CD14-positive monocyte (primary cell): ENCODE data around the gene NR2F2. TPM values are rescaled to one million over a fixed set of nuclear protein-coding genes. Genes with fewer than 3 reads are reported as not detected.

Experiments
- DNase-seq, 3 donors: peaks; one replicate each; pipeline ENCODE4 v3.0.0-alpha.2; 2011 to 2022
- H2AFZ ChIP-seq: 2 replicates; pipeline ENCODE4 v1.6.0; 2012; ENCODE audit warnings: mild to moderate bottlenecking, low read depth, low read length, inconsistent platforms; ENCODE audit not compliant: insufficient read depth, poor library complexity, severe bottlenecking
- H3K27ac ChIP-seq, 2 donors: 1 replicate in 1 of 2; 2 replicates in 1 of 2; pipeline ENCODE4 v1.5.1; 2012 to 2013; ENCODE audit warnings: low read length in 2 of 2, control low read depth in 1 of 2, inconsistent platforms in 1 of 2, low read depth in 1 of 2, mild to moderate bottlenecking in 1 of 2
- H3K27me3 ChIP-seq, 2 donors: one replicate each; pipeline versions ENCODE4 v1.6.0 to v1.6.1; 2011 to 2013; ENCODE audit warnings: low read length in 2 of 2; ENCODE audit not compliant: control insufficient read depth in 2 of 2, insufficient read depth in 2 of 2
- H3K36me3 ChIP-seq, 2 donors: replicated peaks in 1 of 2; 1 replicate in 1 of 2; 2 replicates in 1 of 2; pipeline versions ENCODE4 v1.5.1 to v1.6.1; 2012 to 2013; ENCODE audit warnings: low read length in 2 of 2, control low read depth in 1 of 2, inconsistent platforms in 1 of 2, mild to moderate bottlenecking in 1 of 2; ENCODE audit not compliant: insufficient read depth in 2 of 2, control insufficient read depth in 1 of 2
- H3K4me1 ChIP-seq, 2 donors: 1 replicate in 1 of 2; 2 replicates in 1 of 2; pipeline versions ENCODE4 v1.5.1 to v1.6.1; 2012 to 2013; ENCODE audit warnings: low read length in 2 of 2, control low read depth in 1 of 2, inconsistent platforms in 1 of 2, mild to moderate bottlenecking in 1 of 2, moderate library complexity in 1 of 2; ENCODE audit not compliant: insufficient read depth in 2 of 2, control insufficient read depth in 1 of 2
- H3K4me2 ChIP-seq: replicated peaks from 2 replicates; pipeline ENCODE3; 2012; ENCODE audit warnings: low read length, moderate library complexity, mild to moderate bottlenecking; ENCODE audit not compliant: poor library complexity, severe bottlenecking; ENCODE audit errors: extremely low read depth
- H3K4me3 ChIP-seq, 3 experiments: fragments of 200-600 bp in 1 of 3; sonication (generic) in 1 of 3; replicated peaks in 1 of 3; 1 replicate in 2 of 3; 2 replicates in 1 of 3; pipeline ENCODE4 v1.5.1; 2011 to 2013; ENCODE audit warnings: low read length in 3 of 3, mild to moderate bottlenecking in 3 of 3, control low read depth in 2 of 3, low read depth in 2 of 3, inconsistent platforms in 1 of 3, moderate library complexity in 1 of 3
- H3K79me2 ChIP-seq: 2 replicates; pipeline ENCODE4 v1.6.0; 2012; ENCODE audit warnings: mild to moderate bottlenecking, control low read depth, inconsistent platforms, low read length, moderate library complexity; ENCODE audit not compliant: insufficient read depth
- H3K9ac ChIP-seq: 2 replicates; pipeline ENCODE4 v1.6.0; 2017; ENCODE audit warnings: low read length, mild to moderate bottlenecking; ENCODE audit not compliant: insufficient read depth, poor library complexity, severe bottlenecking
- H3K9me3 ChIP-seq, 2 donors: replicated peaks in 1 of 2; 1 replicate in 1 of 2; 2 replicates in 1 of 2; pipeline versions ENCODE4 v1.5.1 to v1.6.1; 2012 to 2013; ENCODE audit warnings: low read length in 2 of 2, control low read depth in 1 of 2; ENCODE audit not compliant: control insufficient read depth in 1 of 2, insufficient read depth in 1 of 2
- H4K20me1 ChIP-seq: 2 replicates; pipeline ENCODE4 v1.6.0; 2012; ENCODE audit warnings: mild to moderate bottlenecking, low read length, control low read depth, moderate library complexity; ENCODE audit not compliant: insufficient read depth
- H3K27ac Mint-ChIP-seq, 7 donors: one replicate each; pipeline ENCODE4 v1.8.0; 2020; ENCODE audit warnings: mild to moderate bottlenecking in 7 of 7, mixed read lengths in 7 of 7, moderate library complexity in 6 of 7, inconsistent platforms in 2 of 7
- H3K27me3 Mint-ChIP-seq, 3 donors: one replicate each; pipeline ENCODE4 v1.8.0; 2021 to 2022; ENCODE audit warnings: low read depth in 3 of 3, mild to moderate bottlenecking in 3 of 3, mixed read lengths in 3 of 3, moderate library complexity in 3 of 3, inconsistent platforms in 1 of 3
- H3K36me3 Mint-ChIP-seq, 2 donors: one replicate each; pipeline ENCODE4 v1.8.0; 2020; ENCODE audit warnings: mixed read lengths in 2 of 2, inconsistent platforms in 1 of 2, mild to moderate bottlenecking in 1 of 2
- H3K4me1 Mint-ChIP-seq: one replicate; pipeline ENCODE4 v1.8.0; 2020; ENCODE audit warnings: mild to moderate bottlenecking, mixed read lengths
- H3K4me3 Mint-ChIP-seq, 2 donors: one replicate each; pipeline ENCODE4 v1.8.0; 2020; ENCODE audit warnings: mild to moderate bottlenecking in 2 of 2, mixed read lengths in 2 of 2, moderate library complexity in 1 of 2
- H3K9me3 Mint-ChIP-seq, 7 donors: one replicate each; pipeline ENCODE4 v1.8.0; 2020 to 2022; ENCODE audit warnings: mixed read lengths in 7 of 7, mild to moderate bottlenecking in 6 of 7, moderate library complexity in 6 of 7, inconsistent platforms in 2 of 7
- WGBS: methylation state at CpG from one replicate; pipeline ENCODE4 v1.1.5; 2013; ENCODE audit warnings: missing lambda C conversion rate; ENCODE audit not compliant: insufficient coverage; 5-methylcytosine and 5-hydroxymethylcytosine counted together
- intact Hi-C, 2 donors: fragments of 100-400 bp; cut with micrococcal nuclease; formaldehyde crosslinking; loops; one replicate each; pipeline versions ENCODE4 v1.15.0 to v1.15.1; 2023
- polyA plus RNA-seq, 3 donors: library from polyadenylated mRNA; depleted of rRNA in 1 of 3; unstranded in 2 of 3; stranded (reverse) in 1 of 3; fragments of 300-500 nt in 2 of 3; fragments of >200 nt in 1 of 3; fragmentation: Illumina TruSeq in 2 of 3; gene quantifications; 1 replicate in 2 of 3; 2 replicates in 1 of 3; pipeline ENCODE4 v1.2.3, GENCODE V29; 2012 to 2021
- TF ChIP-seq, protein P1 (sequence below): fragments of 200-600 bp; IDR thresholded peaks from one replicate; pipeline ENCODE4 v1.8.0; 2022; ENCODE audit warnings: antibody characterized with exemption, mild to moderate bottlenecking

NR2F2 gene
- polyA plus RNA-seq, 3 donors, result not detected

DNA sequence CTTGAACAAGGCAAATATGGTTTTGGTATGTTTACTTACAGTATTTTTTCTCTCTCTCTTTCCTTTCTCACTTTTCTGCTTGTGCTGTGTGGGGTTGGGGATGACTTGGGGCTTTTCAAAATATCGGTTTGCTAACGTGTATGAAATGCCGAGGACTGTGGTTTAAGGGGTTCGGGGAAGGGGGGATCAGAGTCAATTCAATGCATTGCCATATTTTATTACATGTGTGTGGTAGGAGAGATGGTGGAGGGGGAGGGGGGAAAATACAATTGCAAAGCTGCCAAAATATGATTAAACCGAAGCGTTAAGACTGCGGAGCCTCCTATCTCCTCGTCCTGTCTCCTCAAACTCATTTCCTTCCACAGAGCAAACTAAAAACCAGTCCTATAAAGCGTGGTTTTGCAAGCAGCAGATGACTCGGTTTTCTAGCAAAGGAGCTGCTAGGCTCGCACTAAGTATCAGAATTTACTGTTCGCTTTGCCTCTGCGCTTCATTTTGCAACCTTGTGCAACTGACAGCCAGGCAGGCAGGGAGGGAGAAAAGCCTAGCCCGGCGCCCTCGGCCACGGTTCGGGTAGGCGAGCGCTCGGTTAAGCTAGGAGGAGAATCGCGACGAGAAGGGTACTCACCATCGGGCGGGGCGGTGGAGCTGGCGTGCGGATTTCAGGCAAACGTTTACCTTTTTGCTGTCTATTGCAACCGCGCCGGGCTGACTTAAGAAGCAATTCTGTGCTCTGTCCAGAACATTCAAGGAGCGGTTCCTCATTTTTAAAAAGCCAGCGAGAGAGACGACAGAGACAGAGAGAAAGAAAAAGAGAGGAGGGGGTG lies 4.0 kb upstream of the NR2F2 start:
- WGBS, result 2% methylated on average over 25 of the region's 36 CpGs
- Histone ChIP-seq H3K4me1 (peaks cover 10 to 22% of the 10 kb centered on the region in 2 donors), H3K4me3 (no peak overlapping the region), H3K27ac (no peak overlapping the region), H3K9ac (no peak overlapping the region), H3K4me2 (peak overlapping the region; percentile 37), H3K27me3 (peaks cover 84 to 94% of the 10 kb centered on the region in 2 donors), H3K36me3 (no peaks in the 10 kb centered on the region), H2AFZ (peak overlapping the region; percentile 13), H3K79me2 (no peaks in the 10 kb centered on the region), H4K20me1 (no peaks in the 10 kb centered on the region), H3K9me3 (peaks cover 8 to 62% of the 10 kb centered on the region in 2 donors)
- Mint-ChIP-seq H3K27me3 (peaks cover 86 to 96% (median 91%) of the 10 kb centered on the region in 3 donors), H3K4me1 (peaks cover 20% of the 10 kb centered on the region), H3K27ac (no peak overlapping the region), H3K36me3 (peaks cover 10 to 21% of the 10 kb centered on the region in 2 donors), H3K9me3 (peaks cover 8 to 37% (median 22%) of the 10 kb centered on the region in 7 donors), H3K4me3 (peak overlapping the region; percentile 68 to 88)
- TF ChIP-seq, protein P1, sequence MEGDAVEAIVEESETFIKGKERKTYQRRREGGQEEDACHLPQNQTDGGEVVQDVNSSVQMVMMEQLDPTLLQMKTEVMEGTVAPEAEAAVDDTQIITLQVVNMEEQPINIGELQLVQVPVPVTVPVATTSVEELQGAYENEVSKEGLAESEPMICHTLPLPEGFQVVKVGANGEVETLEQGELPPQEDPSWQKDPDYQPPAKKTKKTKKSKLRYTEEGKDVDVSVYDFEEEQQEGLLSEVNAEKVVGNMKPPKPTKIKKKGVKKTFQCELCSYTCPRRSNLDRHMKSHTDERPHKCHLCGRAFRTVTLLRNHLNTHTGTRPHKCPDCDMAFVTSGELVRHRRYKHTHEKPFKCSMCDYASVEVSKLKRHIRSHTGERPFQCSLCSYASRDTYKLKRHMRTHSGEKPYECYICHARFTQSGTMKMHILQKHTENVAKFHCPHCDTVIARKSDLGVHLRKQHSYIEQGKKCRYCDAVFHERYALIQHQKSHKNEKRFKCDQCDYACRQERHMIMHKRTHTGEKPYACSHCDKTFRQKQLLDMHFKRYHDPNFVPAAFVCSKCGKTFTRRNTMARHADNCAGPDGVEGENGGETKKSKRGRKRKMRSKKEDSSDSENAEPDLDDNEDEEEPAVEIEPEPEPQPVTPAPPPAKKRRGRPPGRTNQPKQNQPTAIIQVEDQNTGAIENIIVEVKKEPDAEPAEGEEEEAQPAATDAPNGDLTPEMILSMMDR, result no peak
- intact Hi-C loops, result no loop called here
- DNase-seq, result no peak

DNA sequence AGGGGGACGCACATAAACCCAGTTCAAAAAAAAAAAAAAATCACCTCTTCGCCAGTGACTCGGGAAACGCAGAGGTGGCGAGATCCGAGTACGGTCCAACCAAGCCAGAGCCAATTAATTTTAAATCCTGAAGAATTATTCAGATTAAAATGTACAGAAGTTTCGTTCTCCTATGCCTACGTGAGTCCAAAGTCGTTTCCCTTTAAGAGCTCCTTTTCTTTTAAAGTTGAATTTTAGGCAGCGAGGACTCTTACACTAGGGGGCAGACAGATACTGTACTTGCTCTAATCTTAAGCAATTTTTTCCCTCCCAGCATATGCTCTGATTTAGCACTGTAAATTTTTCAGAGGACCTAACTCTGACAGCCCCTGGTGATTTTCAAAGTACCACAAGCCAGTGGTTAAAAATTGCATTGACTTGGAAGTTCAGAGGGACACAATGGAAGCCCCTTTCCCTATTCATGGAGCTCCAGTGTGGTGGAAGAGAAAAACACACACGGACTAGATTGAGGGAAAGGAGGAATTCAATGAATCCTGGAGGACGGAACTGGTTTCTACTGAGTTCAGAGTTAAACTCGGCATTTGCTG lies 3.3 kb upstream of the NR2F2 start:
- H3K27ac ChIP-seq, result no peak overlapping the region
- no peaks in the 10 kb centered on the region for H3K36me3 ChIP-seq
- Mint-ChIP-seq H3K4me1 (peaks cover 23% of the 10 kb centered on the region), H3K4me3 (peak overlapping the region; percentile 49 to 88), H3K27me3 (peaks cover 88 to 92% (median 89%) of the 10 kb centered on the region in 3 donors), H3K36me3 (peaks cover 13 to 23% of the 10 kb centered on the region in 2 donors), H3K9me3 (peaks cover 8 to 42% (median 23%) of the 10 kb centered on the region in 7 donors), H3K27ac (no peak overlapping the region)
- TF ChIP-seq, protein P1, result peak; percentile 37
- 0% methylated on average over 3 of the region's 14 CpGs for WGBS
- H3K4me3 ChIP-seq, result no peak overlapping the region
- intact Hi-C loops, result no loop called here
- H3K4me2 ChIP-seq, result peak overlapping the region; percentile 37
- H3K27me3 ChIP-seq, result peaks cover 83 to 93% of the 10 kb centered on the region in 2 donors
- DNase-seq, result peak in 1 of 3 donors; percentile 4
- no peak overlapping the region for H2AFZ ChIP-seq
- peaks cover 10 to 24% of the 10 kb centered on the region in 2 donors for H3K4me1 ChIP-seq
- no peaks in the 10 kb centered on the region for H4K20me1 ChIP-seq
- H3K9ac ChIP-seq, result no peak overlapping the region
- peaks cover 11 to 59% of the 10 kb centered on the region in 2 donors for H3K9me3 ChIP-seq
- H3K79me2 ChIP-seq, result no peaks in the 10 kb centered on the region
